ENCODE results near the gene TMEM237.

TMEM237 gene

DNA sequence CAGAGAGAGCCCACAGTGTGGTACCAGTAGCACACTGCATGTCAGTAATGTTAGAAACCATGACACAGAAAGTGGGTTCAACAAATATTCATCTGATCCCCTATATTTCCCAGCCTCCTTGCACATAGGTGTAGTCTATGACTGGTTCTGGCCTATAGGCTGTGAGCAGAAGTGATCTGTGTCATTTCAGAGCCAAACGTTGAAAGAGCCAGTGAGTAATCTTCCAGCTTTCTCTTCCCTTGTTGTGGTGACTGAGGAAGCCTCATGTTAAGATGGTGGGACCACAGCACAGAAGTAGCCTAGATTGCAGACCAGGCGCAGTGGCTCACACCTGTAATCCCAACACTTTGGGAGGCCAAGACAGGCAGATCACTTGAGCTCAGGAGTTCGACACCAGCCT lies 4.1 kb downstream of the TMEM237 start:
- no peak for DNase-seq

DNA sequence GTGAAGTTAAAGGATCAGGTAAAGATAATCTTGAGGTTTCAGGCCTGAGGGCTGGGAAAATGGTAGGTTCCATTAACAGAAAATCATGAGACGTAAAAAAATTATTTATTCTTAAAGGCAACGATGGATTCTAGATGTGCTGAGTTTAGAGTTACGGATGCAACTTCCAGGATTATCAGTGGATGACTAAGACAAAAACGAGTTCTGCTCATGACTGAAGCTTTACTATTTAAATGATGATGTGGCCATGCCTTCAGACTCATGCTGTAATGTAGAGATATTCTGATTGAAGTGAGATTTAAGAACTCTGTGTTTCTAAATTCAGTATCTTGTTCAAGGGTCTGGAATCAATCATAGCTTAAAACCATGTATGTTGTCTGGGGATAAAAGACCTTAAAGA lies 5.0 kb downstream of the TMEM237 start:
- no peak for DNase-seq

DNA sequence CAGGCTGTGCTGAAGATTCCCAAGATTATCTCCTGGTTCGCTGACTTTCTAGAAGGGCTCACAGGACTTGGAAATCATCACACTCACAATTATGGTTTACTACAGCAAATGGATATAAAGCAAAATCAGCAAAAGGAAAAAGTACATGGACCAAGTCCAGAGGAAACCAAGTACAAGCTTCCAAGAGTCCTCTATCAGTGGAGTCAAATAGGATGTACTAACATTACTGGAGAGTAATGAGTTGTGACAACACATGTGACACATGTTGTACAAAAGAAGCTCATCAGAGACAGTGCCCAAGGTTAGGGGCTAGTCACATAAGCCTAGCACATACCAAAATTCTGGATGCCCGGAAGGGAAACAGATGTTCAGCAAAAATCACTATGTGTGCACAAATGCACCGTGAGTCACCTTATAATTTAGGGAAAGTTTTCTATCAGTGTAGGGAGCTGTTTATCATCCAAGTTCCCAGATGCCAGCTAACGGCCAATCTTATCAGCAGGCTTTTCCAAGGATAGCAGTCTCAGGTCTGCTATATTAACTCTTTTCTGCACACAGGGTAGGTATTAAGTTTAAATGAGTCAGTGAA lies 9.5 kb downstream of the TMEM237 start:
- DNase-seq = no peak

- DNase-seq = no peak
These were observed 12.3 kb downstream of the TMEM237 start for GRCh38 chr2:201631041-201631440.

DNA sequence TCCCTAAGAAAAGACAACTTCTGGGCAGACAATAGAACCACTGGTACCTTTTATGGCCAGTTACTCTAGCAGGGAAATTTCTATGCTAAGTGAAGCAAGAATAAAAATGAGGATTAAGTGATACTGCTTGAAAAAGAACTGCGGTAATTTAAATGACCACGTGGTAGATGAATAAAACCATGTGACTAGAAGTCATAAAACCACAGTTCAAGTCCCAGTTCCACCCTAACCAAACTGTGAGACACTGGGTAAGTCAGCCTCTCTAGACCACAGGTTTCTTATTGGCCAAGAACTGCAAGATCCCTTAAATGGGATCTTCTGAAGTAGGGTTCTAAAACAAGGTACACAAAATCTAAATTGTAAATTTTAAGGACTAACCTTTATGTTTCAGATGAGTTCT lies 12.7 kb downstream of the TMEM237 start:
- DNase-seq = no peak

DNA sequence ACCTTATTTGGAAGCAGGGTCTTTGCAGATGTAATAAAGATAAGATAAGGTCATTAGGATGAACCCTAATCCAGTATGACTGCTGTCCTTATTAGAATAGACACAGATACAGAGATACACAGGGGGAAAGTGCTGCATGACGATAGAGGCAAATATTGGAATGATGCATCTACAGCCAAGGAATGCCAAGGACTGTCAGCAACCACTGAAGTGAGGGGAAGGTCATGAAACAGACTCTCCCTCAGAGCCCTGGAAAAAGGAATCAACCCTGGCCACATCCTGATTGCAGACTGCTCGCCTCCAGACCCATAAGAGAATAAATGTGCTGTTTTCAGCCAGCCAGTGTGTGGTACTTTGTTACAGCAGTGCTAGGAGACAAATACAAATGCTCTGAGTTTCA lies 14.8 kb downstream of the TMEM237 start:
- no peak for DNase-seq

GRCh38 chr2:201622306-201622970 lies 20.9 kb downstream of the TMEM237 start:
- no peak for DNase-seq

DNA sequence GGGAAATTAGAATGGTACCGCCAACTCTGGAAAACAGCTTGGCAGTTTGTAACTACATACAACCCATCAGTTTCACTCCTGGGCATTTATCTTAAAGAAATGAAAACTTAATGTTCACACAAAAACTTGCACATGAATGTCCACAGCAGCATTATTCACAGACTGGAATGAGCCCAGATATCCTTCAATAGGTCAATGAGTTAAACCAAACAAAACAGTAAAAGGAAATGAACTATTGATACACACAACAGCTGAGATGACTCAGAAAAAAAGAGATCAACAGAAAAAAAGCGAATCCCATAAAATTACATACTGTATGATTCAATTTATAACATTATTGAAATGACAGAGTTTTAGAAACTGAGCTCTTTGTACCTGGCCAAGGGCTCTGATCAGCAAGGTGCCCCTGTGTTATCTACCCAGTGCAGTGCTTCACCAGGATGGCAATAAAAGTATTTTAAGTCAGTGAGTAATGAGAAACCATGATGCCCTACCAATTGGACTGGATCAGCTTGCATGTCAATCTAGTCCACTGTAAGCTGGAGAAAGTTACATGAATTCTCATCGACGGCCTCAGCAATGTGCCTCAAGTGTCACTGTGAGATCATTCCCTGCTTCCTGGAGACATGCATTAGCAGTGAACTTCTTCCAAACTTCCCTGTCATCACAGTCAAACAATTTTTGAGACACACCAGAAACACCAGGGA lies 21.9 kb downstream of the TMEM237 start:
- DNase-seq = no peak

DNA sequence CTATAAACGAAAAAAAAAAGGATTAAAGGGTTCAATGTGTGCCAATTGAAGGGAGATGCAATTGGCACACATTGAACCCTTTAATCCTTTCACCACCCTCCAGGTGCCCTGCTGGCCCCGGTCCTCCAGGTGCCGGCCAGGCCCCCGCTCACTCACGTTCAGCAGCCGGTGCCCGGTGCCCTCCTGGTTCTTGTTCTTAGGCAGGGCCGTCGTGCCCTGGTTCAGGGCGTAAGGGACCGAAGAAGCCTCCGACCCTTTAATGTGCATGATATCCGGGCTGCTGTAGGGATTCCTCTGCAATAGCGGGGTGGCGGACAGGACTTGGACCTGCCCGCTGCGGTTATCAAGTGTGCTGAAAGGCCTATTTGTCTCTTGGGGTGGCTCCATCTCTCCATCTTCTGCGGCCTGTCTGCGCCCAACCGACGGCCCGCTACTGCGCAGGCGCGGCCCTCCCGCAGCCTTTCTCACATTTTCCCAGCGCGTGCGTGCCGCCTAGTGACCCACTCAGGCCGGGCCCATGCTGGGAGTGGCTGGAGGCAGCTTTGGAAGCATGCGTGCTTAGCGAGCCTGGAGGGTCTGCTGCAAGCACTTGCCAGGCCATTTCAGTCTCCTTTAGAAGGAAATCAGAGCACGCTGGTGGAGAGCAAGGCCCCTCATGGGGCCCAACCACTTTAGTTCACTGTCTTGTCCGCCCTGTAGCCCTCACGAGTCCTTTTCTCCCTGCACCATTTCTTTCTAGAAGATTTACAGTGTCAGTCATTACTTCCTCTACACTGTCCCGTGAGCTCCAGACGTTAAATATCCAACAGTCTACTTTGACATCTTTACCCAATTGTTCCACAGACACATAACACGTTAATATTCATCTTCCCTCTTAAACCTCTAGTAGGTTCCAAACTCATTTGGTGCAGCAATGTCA lies 24.3 kb downstream of the TMEM237 start:
- peak; percentile 93 for DNase-seq

GRCh38 chr2:201608021-201608420 lies 35.3 kb downstream of the TMEM237 start:
- no peak for DNase-seq

- no peak for DNase-seq
These were observed 35.7 kb downstream of the TMEM237 start for GRCh38 chr2:201607568-201607967.

DNA sequence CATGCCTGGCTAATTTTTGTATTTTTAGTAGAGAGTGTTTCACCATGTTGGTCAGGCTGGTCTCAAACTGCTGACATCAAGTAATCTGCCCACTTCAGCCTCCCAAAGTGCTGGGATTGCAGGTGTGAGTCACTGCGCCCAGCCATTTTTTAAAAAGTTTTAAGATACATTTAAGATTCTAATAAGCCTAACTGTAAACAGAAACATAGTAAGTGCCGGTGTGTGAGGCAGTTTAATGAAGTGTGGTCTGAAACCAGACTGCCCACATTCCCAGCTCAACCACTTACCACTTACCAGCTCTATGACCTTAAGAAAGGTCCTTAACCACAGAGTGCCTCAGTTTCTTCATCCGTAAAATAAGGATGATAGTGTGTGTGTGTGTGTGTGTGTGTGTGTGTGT lies 42.4 kb downstream of the TMEM237 start:
- no peak for DNase-seq

GRCh38 chr2:201597397-201597796 lies 45.9 kb downstream of the TMEM237 start:
- DNase-seq = no peak

DNA sequence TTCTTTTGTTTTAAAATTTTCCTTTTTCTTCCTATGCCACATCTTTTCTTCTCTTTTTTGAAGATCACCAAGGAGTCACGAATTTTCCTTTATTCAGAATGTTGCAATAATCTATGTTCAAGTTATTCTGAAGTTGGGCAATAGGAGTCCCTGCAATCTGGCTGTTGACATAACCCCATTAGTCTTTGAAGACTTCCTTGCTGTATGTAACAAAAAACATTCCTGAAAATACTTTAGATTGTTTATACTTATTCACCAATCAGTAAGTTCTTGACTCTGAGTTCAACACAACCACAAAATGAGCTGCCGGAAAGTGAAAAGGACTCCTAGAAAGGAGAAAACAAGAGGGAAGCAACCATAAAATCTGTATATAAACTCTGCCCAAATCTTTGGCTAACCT lies 62.8 kb downstream of the TMEM237 start:
- DNase-seq = no peak

DNA sequence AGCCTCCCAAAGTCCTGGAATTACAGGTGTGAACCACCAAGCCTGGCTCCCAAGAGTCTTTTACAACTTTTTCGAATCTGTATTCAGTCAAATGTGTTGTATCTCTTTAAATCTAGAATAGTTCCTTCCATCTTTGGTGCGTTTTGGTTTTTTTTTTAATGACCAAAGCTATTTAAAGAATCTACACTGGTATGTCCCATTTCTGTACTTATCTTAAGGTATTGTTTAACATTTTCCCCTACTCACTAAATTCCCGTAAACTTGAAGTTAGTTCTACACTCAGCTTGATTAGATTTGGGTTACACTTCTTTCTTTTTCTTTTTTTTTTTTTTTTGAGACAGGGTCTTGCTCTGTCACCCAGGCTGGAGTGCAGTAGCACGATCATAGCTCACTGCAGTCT lies 63.8 kb downstream of the TMEM237 start:
- DNase-seq = no peak

- no peak for DNase-seq
These were observed 67.3 kb downstream of the TMEM237 start for GRCh38 chr2:201575971-201576370.

DNA sequence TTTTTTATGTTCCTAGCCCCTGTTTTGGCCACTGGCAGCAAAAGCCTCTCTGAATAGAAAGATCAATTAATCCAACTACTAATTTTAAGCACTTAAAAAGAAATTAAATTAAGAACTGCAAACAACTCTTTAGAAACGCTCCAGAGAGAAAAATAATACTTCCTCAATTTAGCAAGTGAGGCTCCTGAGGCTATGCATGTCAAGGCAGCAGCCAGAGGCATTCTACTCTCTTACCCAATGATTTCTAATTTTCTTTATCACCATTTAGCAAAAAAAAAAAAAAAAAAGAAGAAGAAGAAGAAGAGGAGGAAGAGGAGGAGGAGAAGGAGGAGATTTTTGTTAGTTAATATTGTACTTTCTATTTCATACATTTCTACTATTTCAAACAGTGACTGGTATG lies 68.5 kb downstream of the TMEM237 start:
- DNase-seq = no peak

GRCh38 chr2:201572846-201573508 lies 70.3 kb downstream of the TMEM237 start:
- DNase-seq = no peak
